GM21825 (cell line): Measurements from ENCODE around the gene ARMH1.
A peak's percentile ranks its signal among the peaks of the same experiment; 100 is the strongest.
"Not testable (repeated sequence)": the region's sequence is repeated elsewhere in the genome, so short reads cannot be mapped to it uniquely, and the experiment has no call there.

Experiments
- ATAC-seq: cut with Tn5 transposase; IDR thresholded peaks from one replicate; pipeline ENCODE4 v1.9.1; 2021; ENCODE audit warnings: mild to moderate bottlenecking, moderate library complexity; ENCODE audit not compliant: unreplicated experiment

The ARMH1 gene

DNA sequence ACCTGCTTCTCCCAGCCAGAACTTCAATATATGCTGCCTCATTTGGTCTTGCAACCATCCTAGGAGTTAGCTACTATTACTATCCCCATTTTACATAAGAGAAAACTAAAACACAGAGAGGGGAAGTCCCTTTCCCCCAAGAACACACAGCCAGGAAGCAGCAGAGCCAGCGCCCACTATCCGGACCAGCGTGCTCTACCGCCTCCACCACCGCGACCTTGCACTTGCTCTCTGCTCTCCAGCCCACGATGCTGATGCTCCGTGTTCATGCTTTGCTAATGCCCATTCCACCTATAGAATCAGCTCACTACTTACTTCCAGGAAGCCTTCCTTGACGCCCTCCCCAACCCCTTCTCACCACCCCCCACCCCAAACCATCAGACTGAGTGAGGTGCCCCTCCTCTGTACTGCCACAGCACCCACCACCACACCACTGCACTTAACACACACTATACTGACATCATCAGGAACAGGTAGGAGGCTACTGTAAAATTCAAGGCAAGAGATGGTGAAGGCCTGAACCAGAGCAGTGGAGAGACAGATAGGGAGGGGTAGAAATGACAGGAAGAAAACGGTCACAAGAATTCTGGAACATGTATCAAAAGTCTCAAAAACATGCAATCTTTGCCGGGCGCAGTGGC lies 9.7 kb upstream of the ARMH1 start:
- ATAC-seq = no peak

DNA sequence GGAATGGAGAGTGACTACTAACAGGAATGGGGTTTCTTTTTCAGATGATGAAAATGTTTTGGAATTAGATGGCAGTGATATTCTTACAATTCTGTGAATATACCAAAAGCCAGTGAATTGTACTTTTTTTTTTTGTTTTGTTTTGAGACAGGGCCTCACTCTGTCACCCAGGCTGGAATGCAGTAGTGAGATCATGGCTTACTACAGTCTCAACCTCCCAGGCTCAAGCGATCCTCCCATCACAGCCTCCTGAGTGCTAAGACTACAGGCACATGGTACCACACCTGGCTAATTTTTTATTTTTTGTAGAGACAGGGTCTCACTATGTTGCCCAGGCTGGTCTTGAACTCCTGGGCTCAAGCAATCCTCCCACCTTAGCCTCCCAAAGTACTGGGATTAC lies 7.8 kb upstream of the ARMH1 start:
- not testable (repeated sequence) for ATAC-seq

DNA sequence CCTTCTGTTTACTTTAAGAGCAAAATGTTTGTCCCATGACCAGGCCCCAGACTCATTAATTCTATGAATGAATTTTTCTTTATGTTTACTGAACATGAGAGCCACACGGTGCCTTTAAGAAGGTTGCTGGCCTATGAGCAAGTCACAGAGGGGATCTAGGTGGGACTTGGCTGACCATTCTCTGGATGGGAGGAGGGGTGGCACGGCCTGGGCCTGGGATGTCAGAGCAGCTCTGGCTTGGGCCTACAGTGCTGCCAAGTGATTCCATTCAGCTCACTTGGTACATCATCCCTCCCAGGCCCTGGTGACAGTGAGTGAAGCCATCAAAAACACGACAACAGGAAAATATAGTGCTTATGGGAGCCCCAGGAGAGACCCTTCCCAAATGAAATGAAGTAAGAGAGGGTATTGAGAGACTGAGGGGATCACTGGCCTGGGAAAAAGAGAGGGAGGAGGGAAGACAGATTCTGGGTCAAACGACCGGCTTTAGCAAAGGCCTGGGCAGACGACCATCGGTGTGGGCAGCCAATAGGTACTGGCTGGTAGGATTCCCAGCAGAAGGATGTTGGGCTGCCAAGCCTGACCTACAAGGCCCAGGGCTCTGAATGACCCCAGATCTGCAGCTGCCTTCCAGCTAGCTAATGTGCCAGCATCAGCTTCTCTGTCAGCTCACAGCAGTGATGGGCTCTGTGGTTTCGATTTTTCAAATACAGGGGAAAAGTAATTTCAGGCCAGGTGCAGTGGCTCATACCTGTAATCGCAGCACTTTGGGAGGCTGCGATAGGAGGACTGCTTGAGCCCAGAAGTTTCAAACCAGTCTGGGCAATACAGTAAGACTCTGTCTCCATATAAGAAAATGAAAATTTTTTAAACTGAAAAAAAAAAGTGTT lies 3.5 kb upstream of the ARMH1 start:
- no peak for ATAC-seq

DNA sequence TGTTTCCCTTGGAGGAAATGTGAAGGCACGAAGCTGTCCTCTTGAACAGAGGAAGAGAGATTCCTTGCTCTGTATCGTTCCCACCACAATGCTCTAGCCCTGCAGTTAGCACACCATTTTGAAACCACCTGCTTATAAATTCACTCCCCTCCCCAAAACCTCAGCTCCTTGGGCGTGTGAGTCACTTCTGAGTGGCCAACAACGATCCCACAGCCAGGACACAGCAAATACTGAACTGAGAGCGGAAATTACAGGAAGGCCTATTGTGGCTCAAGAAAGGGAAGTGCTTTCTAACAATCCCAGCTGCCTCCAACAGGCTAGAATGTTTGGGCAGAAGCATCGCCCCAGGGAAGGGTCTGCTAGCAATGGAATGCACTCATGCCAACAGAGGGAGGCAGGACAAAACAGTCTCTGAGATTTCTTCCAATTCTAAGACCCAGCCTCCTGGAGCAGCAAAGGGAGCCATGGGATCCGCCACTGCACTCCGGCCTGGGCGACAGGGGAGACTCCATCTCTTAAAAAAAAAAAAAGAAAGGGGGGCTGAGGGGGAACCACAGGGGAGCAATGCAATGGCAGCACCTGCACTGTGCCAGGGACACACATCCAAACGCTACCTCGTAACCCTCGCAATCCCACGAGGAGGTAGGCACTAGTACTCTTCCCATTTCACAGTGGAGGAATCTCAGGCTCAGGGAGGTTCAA lies 2.1 kb upstream of the ARMH1 start:
- ATAC-seq = no peak

DNA sequence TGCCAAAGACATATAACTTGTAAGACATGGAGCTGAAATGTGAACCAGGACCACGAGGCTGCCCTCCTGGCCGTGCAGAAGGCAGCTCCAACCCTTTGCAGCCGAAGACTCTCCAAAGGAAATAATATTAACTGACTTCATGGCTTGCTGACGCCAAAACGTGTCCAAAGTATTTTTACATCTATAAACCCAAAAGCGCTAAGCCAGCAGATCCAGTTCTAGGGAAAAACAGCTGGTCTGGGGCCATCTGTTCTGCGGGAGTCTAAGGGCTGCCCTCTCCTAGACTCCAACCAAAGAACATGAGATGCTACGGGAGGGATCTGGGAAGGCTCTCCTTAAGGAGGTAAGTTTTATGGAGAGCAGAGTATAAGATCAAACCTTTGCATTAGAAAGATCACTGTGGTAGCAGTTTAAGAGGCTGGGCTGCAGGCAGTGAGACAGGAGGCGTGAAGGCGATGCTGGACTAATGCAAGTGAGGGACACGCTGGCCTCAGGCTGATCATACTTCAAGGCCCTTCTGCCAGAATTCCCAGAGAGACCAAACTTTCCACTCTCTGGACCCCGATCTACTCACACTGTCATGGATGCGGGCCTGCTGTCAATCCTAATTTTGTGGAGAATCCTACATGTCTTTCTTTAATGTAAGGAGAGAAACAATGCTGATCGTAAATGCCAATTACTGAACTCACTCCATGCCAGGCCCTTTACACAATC lies 1.4 kb upstream of the ARMH1 start:
- no peak for ATAC-seq

GRCh38 chr1:44673675-44674112 lies 820 bp upstream of the ARMH1 start:
- ATAC-seq = no peak

DNA sequence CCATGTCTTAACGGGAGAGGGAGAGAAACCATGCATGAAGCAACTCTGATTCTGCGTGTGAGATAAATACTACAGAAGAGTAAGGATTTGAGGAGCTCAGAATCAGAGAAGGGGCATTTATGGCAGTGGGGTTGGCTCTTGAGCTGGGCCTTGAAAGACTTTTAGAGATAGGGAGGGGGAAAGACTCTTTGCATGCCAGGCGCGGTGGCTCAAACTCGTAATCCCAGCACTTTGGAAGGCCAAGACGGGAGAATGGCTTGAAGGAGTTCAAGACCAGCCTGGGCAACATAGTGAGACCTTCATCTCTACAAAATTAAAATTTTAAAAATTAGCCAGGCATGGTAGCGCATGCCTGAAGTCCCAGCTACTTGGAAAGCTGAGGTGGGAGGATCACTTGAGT lies 672 bp downstream of the ARMH1 start:
- no peak for ATAC-seq

DNA sequence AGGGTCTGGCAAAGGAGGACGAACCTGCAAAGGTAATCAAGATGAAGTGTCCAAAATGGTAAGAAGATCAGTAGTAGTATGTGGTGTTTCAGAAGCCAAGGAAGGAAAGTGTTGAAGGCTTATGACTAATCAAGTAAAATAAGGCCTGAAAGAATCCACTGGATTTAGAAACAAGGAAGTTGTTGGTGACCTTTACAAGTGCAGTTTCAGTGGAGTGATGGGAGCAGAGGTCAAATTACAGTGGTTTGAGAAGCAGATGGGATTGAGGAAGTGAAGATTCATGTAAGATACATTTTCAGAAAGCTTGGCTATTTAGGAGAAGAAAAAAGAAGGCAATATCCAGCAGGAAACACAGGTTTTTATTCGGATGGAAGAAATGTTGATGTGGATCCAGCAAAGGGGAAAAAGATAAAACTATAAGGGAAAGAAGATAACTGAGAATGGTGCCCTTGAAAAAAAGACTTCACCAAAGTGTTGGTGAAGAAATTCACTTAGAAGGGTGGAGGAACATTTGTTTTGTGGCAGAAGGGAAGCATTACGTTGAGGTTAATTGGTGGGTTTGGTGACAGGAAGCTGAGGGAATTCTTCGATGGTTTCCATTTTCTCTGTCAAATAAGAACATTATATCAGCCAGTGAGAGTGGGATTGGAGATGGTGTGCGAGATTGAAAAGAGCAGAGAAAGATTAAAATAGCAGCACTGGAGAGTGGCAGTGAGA lies 2.1 kb downstream of the ARMH1 start:
- no peak for ATAC-seq

- ATAC-seq = no peak
Measured at GRCh38 chr1:44677201-44677766, 2.8 kb downstream of the ARMH1 start.

DNA sequence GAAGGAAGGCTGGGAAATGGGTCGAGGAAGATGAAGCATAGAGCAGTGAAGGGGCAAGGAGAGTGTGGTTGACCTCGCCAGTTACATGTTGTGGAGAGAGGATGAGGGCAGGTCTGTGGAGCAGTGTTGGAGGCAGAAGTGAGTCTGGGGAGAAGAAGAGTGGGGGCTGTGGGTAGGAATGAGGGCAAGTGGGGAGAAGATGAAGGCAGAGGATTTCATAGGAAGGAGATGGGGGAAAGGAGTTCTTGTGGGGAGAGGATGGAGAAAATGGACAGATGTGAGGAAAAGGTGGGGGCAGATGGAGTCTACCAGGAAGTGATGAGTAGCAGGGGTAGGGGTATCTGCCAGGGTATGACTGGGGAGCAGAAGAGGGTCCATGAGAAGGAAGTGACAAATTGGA lies 3.6 kb downstream of the ARMH1 start:
- no peak for ATAC-seq

GRCh38 chr1:44678626-44679025 lies 4.1 kb downstream of the ARMH1 start:
- ATAC-seq = no peak

- no peak for ATAC-seq
Measured at GRCh38 chr1:44679468-44679867, 5.0 kb downstream of the ARMH1 start.

GRCh38 chr1:44681905-44682882 lies 7.7 kb downstream of the ARMH1 start:
- no peak for ATAC-seq

- no peak for ATAC-seq
Measured at GRCh38 chr1:44682883-44683265, 8.4 kb downstream of the ARMH1 start.

GRCh38 chr1:44684525-44684924 lies 10.0 kb downstream of the ARMH1 start:
- peak; percentile 78 for ATAC-seq

- no peak for ATAC-seq
Measured at GRCh38 chr1:44685218-44685617, 10.7 kb downstream of the ARMH1 start.

- ATAC-seq = no peak
Measured at GRCh38 chr1:44685881-44686280, 11.4 kb downstream of the ARMH1 start.

GRCh38 chr1:44688760-44689446 lies 14.4 kb downstream of the ARMH1 start:
- no peak for ATAC-seq

- ATAC-seq = no peak
Measured at GRCh38 chr1:44689447-44689765, 14.9 kb downstream of the ARMH1 start.
